ENCODE data around the gene PELI2.

Gene PELI2

DNA sequence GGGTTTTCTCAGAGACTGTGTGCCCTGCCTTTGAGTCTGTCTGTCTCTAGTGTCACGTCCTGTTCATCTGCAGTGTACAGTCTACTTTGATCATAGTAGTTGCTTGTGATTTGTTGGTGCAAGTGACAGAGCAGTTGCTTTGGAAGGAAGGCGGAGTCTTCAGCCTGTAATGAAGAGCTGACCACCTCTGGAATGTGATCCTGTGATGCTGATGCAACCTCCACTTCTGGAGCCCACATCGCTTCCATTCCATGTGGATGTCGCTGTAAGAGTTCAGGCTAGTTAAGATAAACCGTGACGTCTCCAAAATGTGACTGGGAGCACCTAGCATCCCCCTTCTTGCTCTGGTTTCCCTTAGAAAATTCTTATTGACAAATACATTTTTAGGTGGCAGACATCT, 51.8 kb downstream of the PELI2 start:
- in situ Hi-C loops (cut with MboI; ENCODE audit: low sequenced_read_pairs), result no loop called here

DNA sequence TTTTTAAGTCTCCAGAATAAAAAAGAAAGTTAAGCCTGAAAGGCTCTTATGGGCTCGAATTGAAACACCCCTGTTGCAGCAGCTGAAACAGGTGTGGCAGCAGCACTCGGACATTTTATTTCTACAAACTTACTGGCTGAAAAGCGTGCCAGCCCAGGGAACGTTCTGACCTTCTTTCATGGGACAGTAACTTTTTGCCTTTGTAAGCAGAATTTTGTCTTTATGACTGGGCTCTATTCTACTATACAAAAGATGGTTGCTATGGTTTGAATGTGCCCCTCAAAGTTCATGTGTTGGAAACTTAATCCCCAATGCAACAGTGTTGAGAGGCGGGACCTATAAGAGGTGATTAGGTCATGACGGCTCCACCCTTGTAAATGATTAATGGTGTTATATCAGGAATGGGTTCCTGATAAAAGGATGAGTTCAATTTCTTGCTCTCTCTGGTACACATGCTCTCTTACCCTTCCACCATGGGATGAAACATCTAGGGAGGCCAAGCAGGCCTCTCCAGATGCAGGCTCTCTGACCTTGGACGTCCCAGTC, 52.7 kb downstream of the PELI2 start:
- in situ Hi-C loops (cut with MboI; ENCODE audit: low sequenced_read_pairs), result no loop called here

DNA sequence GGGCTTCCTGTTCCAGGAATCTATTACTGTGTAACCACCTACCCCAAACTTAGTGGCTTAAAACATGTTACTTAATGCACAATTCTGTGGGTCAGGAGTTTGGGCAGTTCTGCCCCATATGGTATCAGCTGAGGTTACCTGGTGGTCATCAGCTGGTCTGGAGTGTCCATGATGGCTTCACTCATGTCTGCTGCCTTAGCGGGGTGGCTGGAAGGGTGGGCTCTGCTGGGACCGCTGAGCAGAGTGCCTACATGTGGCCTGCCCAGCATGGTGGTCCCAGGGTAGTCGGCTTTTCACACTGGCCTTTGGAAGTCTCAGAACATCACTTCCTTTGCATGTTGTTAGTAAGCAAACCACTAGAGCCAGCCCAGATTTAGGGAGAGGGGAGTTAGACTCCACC, 53.9 kb downstream of the PELI2 start:
- in situ Hi-C loops (cut with MboI; ENCODE audit: low sequenced_read_pairs), result no loop called here

DNA sequence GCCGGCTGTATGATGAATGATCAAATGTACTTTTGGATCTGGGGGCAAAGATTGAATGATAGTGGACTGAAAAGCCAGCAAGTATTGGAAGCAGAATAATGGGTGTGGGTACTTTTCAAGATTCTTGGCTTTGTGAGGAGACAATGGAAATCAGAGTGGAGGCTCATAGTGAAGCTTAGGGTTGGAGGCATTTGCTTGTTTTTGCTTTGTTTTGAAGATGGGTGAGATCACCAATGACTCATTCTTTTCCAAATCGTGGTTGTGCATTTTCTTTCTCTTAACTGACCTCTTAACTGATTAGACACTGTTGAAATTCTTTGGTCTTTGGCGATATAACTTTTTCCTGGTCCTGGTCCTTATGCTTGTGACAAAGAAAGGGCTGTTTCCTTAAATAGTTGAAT, 54.4 kb downstream of the PELI2 start:
- in situ Hi-C loops (cut with MboI; ENCODE audit: low sequenced_read_pairs), result no loop called here

DNA sequence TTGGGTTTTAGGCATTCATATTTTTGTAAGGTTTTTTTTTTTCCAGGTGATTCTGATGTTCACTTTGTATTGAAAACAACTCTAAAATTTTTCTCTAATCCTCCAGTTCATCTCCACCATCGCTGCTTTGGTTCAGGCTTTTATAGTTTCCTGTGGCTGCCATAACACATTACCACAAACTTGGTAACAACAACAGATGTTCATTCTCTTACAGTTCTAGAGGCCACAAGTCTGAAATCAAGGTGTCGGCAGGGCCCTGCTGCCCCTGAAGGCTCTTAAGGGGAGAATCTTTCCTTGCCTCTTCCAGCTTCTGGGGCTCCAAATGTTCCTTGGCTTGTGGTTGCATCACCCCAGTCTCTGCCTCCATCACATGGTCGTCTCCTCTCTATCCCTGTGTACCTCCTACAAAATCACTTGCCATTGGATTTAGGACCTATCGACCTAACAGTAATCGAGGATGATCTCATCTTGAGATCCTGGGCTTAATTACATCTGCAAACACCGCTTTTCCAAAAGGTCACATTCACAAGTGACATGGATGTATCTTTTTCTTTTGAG, 55.2 kb downstream of the PELI2 start:
- in situ Hi-C loops (cut with MboI; ENCODE audit: low sequenced_read_pairs), result no loop called here

DNA sequence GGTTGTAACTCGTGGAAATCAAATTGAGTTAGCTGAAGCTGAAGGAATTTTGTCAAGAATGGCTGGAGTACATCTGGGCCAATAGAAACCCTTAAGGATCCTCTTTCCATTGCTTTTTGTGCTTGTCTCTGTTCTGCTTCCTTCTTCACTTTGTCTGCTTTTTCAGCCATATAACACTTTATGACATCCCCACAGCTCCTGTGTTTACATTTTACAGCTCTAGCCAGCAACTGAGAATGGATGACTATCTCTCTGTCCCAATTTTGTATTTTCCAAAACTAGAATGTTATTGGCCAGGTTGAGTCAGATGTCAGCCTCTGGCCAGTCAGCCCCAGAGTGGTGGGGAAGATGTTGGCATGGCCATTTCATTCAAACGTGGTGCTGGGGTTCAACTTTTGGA, 57.6 kb downstream of the PELI2 start:
- in situ Hi-C loops (cut with MboI; ENCODE audit: low sequenced_read_pairs), result no loop called here

DNA sequence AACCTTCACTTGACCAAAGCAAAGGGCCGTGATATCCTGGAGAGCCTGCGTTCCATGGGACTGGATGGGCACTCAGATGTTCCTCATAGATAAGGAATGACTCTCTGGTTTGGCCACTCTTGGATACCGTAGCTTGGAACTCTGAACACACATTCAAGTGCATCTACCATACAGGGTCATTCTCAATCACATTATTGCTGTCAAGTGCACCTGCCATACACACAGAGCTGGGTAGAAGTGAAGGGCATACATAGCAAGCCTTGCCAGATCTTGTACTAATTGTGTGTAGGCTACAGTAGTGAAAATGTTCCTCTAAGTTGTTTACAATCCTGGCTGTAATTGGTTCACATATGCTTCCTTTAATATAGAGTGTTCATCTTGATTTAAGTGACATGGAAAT, 58.3 kb downstream of the PELI2 start:
- in situ Hi-C loops (cut with MboI; ENCODE audit: low sequenced_read_pairs), result no loop called here

DNA sequence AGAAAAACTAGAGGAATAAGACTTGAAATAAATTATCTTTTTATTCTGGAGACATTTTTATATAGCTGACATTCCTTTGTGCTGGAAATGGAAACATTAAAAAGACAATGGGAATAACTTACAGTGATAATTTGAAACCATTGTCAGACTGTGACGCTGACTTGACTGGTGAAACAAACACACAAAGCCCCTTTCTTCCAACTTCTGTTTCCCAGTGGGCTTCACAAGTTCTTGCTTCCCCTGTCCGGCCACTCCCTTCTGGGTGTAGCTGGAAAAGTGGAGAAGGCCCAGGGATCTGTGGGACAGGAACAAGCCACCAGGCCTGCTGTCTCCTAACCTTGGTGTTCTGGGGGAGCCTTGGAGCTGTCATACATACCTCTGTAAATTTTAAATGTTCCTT, 58.8 kb downstream of the PELI2 start:
- in situ Hi-C loops (cut with MboI; ENCODE audit: low sequenced_read_pairs), result no loop called here

DNA sequence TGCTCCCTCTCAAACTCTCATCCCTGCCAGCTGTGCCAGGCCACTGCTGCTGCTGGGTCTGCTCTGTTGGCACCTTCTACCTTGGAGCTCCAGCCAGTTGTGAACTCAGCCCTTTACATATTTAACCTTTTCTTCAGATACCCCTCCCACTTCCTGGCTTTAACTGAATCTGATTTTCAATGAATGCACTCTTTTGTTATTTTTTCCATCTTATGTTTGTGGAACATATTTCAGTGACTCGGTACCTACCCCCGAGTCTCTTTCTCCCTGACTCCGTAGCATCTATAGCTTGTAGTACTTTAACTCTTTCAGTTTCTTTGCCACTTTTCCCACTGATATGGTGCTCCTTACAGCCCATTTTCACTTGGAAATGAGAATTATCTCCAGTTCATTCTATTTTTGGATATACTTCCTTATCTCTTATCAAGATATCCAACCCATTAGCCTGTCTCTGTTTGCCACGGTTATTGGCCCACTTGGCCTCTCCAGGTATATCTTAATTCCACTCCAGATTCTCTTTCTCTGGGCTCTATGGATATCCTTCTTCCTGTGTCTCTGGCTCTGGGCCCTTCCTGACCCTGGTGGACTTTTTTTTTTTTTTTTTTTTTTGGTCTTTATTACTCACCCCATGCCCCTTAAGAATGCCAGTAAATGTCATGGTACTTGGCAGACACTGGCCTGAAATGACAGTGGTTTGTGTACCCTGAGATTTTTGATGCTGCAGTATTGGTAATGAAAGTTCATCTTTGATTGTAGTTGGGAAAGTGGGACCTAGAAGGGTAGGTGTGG, 62.7 kb downstream of the PELI2 start:
- in situ Hi-C loops (cut with MboI; ENCODE audit: low sequenced_read_pairs), result no loop called here

DNA sequence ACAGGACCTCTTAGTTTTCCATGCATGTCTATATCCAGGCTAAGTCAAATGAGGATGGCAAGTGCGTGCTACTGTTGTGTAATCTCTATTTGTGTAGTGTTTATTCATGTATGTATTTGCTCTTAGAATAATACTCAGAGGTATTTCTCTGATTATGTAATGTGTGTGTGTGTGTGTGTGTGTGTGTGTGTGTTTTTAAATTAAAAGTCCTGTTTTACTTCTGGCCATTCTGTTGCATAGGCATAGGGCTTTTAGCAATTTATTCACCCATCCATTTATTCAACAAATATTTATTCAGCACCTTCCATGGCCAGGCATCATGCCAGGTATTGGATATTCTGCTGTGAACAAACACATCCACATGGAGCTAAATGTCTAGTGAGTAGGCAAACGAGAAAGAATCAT, 63.5 kb downstream of the PELI2 start:
- in situ Hi-C loops (cut with MboI; ENCODE audit: low sequenced_read_pairs), result no loop called here

DNA sequence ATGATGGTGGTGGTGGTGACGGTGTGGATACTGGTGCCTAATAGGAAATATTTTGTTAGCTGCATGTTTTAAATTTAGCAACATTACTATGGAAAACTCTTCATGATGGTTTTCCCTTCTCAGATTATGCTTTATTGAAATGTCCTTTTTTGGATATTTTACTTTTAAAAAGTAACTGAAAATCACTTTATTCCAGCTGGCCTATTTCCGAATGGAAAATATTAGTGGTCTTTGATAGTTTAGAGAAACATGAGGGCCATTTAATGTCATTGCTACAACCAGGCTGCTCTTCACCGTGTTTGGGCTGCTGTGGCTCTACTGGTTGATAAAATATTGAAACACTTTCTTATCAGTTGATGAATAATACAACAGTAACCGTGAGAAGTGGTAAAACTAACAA, 64.2 kb downstream of the PELI2 start:
- in situ Hi-C loops (cut with MboI; ENCODE audit: low sequenced_read_pairs), result no loop called here

DNA sequence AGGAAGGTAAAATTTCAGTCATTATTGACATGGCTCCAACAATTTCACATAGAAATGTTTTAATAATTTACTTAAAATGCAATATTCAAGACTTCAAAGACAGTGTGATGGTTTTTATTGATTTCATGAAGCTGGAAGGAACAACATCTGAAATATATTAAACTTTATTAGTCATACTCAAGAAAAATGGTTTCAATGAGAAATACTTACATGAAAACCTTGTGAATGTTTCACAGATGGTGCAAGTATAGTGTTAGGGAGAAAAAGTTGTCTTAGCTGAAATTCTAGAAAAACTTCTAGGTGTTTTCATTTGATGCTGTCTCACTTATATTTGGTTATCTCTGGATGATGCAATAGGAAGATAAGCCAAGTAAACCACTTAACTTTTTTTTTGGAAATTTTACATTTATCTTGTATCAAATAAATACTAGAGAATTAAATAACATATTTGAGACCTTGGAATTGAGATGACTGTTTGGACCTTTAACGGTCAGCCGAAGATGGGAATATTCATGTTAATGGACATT, 65.5 kb downstream of the PELI2 start:
- in situ Hi-C loops (cut with MboI; ENCODE audit: low sequenced_read_pairs), result no loop called here

DNA sequence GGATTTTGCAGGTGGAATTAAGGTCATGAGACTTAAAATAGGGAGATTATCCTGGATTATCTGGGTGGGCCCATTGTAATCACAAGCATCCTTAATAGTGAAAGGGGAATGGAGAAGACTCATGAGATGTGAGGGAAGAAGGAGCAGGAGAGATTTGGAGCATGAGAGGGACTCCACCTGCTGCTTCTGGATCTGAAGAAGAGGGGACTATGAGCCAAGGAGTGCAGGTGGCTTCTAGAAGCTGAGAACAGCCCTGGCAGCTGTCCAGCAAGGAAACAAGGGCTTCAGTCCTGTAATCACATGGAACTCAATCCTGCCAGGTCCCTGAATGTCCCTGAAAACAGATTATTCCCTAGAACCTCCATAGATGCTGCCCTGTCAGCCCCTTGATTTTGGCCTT, 67.8 kb downstream of the PELI2 start:
- in situ Hi-C loops (cut with MboI; ENCODE audit: low sequenced_read_pairs), result no loop called here

DNA sequence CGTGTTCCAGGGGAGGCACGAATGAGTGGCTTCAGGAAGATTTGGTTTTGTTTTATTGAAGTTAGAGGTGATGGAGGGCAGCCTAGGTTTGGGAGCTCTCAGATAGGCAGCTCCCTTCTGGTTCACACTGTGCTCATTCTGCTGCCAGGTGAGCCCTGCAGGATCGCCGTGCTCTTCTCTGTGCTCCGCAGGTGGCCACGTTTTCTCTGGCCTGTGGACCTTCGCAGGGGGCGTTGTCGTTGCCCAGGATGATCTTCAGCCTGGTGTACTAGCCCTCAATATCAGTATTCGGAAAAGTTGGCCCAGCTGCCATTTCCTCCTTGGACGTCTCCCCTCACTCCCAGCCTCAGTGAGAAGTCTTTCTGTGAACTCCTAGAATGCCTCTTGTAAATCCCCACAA, 69.5 kb downstream of the PELI2 start:
- in situ Hi-C loops (cut with MboI; ENCODE audit: low sequenced_read_pairs), result no loop called here

DNA sequence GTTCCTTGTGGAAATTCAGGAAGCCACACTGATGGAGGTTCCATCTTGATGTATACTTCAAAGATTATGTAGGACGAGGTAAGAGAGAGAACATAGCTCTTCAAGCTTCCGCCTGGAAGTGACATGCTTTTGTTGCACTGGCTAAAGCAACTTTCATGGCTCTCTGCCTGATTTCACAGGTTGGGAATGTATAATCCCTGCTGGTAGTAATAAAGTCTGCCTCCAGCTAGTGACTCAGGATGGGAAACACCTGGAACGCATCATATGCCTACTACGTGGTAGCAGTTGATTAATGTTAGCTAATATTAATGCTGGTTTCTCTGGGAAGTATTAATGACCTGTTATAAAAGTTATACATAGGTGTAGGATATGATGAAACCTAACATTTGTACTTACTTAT, 71.1 kb downstream of the PELI2 start:
- in situ Hi-C loops (cut with MboI; ENCODE audit: low sequenced_read_pairs), result no loop called here

DNA sequence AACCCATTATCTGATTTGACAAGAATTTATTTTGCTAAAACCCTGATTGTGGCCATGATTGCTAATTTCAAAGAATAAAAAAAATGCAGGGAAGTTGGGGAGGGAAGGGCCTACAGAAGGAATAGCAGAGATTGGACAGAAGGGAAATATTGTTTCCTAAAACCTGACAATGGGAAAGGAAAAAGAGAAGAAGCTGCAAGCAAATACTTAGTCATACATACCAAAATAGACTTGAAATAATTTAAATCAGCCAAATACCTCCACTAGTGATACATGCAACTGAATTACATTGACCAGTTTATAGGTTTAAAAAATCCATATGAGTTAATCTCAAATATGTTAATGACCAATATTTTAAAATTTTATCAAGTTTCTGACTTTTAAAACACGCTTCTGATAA, 75.1 kb downstream of the PELI2 start:
- in situ Hi-C loops (cut with MboI; ENCODE audit: low sequenced_read_pairs), result no loop called here

DNA sequence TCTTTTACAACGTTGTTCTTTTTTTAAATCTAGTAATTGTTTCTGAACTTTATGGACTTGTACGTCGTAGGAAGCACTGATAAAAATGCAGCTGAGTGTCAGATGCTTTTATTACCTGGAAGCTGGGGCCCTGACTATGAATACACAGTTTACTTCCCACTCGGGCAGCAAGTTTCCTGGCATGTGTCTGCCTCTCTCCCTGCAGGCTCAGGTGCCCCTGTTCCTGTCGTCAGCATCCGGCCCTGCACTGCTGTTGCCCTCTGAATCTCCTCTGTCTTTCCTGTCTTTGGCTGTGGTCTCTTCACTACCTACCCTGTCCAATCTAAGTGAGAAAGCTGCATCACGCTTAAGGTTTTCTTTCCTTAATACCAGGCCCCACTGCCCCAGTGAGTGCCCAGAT, 75.8 kb downstream of the PELI2 start:
- in situ Hi-C loops (cut with MboI; ENCODE audit: low sequenced_read_pairs), result no loop called here

DNA sequence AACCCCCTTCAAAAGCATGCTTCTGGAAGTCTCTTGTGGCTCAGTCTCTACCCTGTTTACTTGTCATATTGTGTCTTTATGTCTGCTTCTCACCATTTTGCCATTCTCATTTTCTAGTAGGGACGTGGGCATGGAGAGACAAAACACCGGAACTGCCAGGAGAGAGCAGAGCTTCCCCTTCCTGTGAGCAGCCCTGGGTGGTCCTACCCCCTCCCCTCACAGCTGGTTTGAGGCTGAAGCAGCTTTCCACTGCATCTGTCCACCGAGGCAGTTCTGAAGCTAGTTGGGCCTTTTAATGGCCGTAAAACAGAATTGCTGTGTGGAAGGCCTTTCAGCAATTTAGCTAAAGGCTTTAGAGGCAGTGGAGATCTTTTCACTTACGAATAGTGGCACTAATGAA, 77.0 kb downstream of the PELI2 start:
- in situ Hi-C loops (cut with MboI; ENCODE audit: low sequenced_read_pairs), result no loop called here

DNA sequence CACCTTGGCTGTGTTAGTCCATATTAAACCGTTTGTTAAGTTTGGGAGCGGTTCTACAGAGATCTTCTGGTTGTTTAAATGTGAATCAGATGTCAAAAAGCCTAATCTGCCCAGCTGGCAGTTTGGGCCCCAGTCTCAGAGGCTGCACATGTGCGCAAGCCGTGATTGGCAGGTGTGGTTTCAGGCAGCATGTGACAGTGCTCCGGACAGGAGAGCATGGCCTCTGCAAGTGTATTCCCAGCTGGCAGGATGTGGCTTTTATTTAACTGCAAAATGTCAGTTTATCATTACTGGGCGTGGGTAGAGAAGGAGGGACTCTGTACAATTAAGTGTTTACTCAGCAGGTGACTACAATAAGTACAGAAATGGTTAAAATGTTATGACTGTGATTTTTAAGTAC, 77.5 kb downstream of the PELI2 start:
- in situ Hi-C loops (cut with MboI; ENCODE audit: low sequenced_read_pairs), result no loop called here

DNA sequence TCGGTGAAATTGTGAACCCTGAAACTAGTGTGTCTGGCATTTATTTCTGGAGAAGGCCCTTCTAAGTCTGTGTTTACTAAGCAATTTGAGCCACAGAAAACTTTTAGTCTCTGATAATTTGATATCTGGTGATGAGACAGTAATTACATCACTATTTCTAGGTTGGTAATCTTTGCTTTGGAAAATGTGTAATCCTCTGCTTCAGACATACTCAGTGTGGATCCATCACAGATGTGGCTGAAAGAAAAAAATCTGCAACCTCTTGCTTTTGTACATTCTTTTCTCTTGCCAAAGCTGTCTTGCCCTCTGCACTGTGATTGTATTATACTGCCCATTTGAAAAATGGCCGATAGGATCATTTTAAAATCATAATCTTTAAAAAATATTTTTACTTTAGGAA, 78.1 kb downstream of the PELI2 start:
- in situ Hi-C loops (cut with MboI; ENCODE audit: low sequenced_read_pairs), result no loop called here

DNA sequence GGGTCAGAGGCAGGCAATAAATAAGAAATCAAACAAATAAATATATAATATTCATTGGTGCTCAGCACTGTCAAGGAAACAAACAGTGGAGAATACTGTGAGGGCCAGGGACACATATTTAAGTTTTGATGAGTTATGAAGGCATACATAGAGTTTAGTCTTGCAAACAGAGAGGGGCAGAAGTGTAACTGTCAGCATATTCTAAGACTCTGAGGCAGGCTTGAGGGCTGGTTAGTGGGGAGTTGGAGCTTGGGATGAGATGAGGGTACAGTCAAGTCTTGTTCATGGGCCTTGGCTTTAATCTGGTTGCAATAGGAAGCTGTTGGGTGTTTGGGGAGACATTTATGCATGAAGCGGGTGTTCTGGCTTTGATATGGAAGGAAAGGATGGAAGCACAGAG, 78.9 kb downstream of the PELI2 start:
- in situ Hi-C loops (cut with MboI; ENCODE audit: low sequenced_read_pairs), result no loop called here

DNA sequence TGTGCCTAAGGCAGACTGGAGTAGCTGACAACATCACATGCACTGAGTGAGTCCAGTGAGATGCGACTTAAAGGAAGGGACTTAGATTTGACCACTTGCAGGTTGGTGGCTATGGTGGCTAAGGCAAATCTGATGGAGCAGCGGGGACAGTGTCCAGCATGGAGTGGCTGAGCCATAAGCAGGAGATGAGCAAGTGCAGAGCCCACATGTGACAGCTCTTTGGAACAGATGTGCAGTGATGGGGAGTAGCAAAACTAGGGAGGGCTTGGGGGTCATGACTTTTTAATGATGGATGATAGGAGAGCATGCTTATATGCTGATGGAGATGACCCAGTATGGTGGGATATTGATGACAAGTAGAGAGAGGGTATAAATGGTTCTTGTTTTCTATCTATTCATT, 80.2 kb downstream of the PELI2 start:
- in situ Hi-C loops (cut with MboI; ENCODE audit: low sequenced_read_pairs), result no loop called here

All from HL-60/S4 (cell line).